Thoracic aorta (tissue), 2 donors: ENCODE data around the gene AZGP1. TPM values are rescaled to one million over a fixed set of nuclear protein-coding genes. Genes with fewer than 3 reads are reported as not detected.
A peak's percentile ranks its signal among the peaks of the same experiment; 100 is the strongest.

Experiments used
- ATAC-seq: fragments of 150-250 bp; one replicate; pipeline ENCODE4 v1.8.0; 2017; ENCODE audit warnings: low read depth; ENCODE audit not compliant: insufficient number of reproducible peaks, low FRiP score
- DNase-seq: peaks from one replicate; pipeline ENCODE4 v3.0.0-alpha.2; 2020; ENCODE audit warnings: low spot score
- H3K27ac ChIP-seq, 2 donors: fragments of 200-600 bp; sonication (generic); 1 replicate in 1 of 2; 2 replicates in 1 of 2; pipeline ENCODE4 v1.5.1; 2016; ENCODE audit warnings: mild to moderate bottlenecking in 2 of 2, moderate library complexity in 2 of 2
- H3K27me3 ChIP-seq: fragments of 200-600 bp; sonication (generic); replicated peaks from 2 replicates; pipeline ENCODE4 v1.6.0; 2016; ENCODE audit warnings: mild to moderate bottlenecking; ENCODE audit not compliant: insufficient read depth
- H3K36me3 ChIP-seq: fragments of 200-600 bp; sonication (generic); one replicate; pipeline ENCODE4 v1.5.1; 2016
- H3K4me1 ChIP-seq, 2 donors: fragments of 200-600 bp; sonication (generic); 1 replicate in 1 of 2; 2 replicates in 1 of 2; pipeline versions ENCODE4 v1.5.1 to v1.6.0; 2016; ENCODE audit warnings: low read depth in 2 of 2, mild to moderate bottlenecking in 1 of 2; ENCODE audit not compliant: control insufficient read depth in 1 of 2
- H3K4me3 ChIP-seq: fragments of 200-600 bp; sonication (generic); 2 replicates; pipeline ENCODE4 v1.5.1; 2016; ENCODE audit warnings: mild to moderate bottlenecking
- H3K9me3 ChIP-seq: fragments of 200-600 bp; sonication (generic); 2 replicates; pipeline ENCODE4 v1.5.1; 2016
- total RNA-seq, 2 donors: library from RNA; depleted of rRNA; stranded (reverse); fragments of >200 nt; gene quantifications; one replicate each; pipeline versions ENCODE4 v1.1.0 to v1.2.3, GENCODE V29; 2016
- TF ChIP-seq, protein P1 (sequence below): fragments of 200-600 bp; sonication (generic); IDR thresholded peaks from one replicate; pipeline ENCODE4 v1.5.1; 2019; ENCODE audit warnings: antibody characterized with exemption

The AZGP1 gene
- total RNA-seq, 2 donors from 2014 or later, result 2.3 TPM; not detected in 1

GRCh38 chr7:99928994-99929729 is 46.7 kb downstream of the AZGP1 start, which contains the start of gene GJC3:
Gene GJC3 (minus strand): TSS chr7:99929620. CDS start chr7:99929620, 0 bp downstream.
- Histone ChIP-seq H3K36me3 (no peaks in the 10 kb centered on the region), H3K27ac (no peak within 1 kb of the TSS), H3K27me3 (no peaks in the 10 kb centered on the region), H3K4me1 (no peaks in the 10 kb centered on the region), H3K9me3 (no peaks in the 10 kb centered on the region), H3K4me3 (peak within 1 kb of the TSS; percentile 44)
- DNase-seq (no peak), ATAC-seq (no peak)
- TF ChIP-seq, protein P1, sequence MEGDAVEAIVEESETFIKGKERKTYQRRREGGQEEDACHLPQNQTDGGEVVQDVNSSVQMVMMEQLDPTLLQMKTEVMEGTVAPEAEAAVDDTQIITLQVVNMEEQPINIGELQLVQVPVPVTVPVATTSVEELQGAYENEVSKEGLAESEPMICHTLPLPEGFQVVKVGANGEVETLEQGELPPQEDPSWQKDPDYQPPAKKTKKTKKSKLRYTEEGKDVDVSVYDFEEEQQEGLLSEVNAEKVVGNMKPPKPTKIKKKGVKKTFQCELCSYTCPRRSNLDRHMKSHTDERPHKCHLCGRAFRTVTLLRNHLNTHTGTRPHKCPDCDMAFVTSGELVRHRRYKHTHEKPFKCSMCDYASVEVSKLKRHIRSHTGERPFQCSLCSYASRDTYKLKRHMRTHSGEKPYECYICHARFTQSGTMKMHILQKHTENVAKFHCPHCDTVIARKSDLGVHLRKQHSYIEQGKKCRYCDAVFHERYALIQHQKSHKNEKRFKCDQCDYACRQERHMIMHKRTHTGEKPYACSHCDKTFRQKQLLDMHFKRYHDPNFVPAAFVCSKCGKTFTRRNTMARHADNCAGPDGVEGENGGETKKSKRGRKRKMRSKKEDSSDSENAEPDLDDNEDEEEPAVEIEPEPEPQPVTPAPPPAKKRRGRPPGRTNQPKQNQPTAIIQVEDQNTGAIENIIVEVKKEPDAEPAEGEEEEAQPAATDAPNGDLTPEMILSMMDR, result no peak

- ATAC-seq (no peak), DNase-seq (no peak)
- no peak overlapping the region for H3K27ac ChIP-seq
- no peak overlapping the region for H3K4me3 ChIP-seq
- H3K4me1 ChIP-seq, result no peaks in the 10 kb centered on the region
- H3K9me3 ChIP-seq, result no peaks in the 10 kb centered on the region
- no peaks in the 10 kb centered on the region for H3K27me3 ChIP-seq
- TF ChIP-seq, protein P1, result no peak
- H3K36me3 ChIP-seq, result no peaks in the 10 kb centered on the region
These were observed 47.6 kb downstream of the AZGP1 start for GRCh38 chr7:99928188-99928587.

DNA sequence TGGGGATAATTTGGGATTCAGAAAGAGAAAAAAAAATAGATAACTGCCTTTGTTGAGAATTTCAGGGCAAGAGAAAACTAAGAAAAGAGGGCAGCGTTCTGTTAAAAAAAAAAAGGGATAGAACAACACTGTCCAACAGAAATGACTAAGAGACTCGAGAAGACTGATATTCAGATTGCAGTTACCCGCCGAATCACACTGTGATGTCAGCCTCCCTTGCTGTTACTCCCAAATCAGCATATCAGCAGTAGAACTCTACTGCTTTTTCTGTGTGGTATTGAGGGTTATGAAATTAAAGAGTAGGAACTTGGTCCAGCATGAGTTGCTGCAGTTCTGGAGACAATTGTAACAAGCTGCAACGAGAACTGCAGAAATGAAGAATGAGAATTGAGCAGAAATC is 48.3 kb downstream of the AZGP1 start:
- Histone ChIP-seq H3K4me1 (no peaks in the 10 kb centered on the region), H3K27me3 (no peaks in the 10 kb centered on the region), H3K4me3 (no peak overlapping the region), H3K9me3 (no peaks in the 10 kb centered on the region), H3K36me3 (no peaks in the 10 kb centered on the region), H3K27ac (no peak overlapping the region)
- DNase-seq, result no peak
- TF ChIP-seq, protein P1, result no peak
- no peak for ATAC-seq

DNA sequence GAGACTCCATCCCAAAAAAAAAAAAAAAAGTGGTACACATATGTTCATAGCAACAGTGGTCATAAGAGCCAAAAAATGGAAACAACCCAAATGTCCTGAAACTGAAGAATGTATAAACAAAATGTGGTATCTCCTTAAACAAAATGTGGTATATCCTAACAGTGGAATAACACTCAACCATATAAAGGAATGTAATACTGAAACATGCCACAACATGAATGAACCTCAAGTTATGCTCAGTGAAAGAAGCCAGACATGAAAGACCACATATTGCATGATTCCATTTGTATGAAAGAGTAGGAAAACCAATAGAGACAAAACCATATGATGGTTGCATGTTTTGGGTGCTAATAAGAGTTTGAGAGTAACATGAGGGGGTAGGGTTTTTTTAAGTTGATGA is 49.5 kb downstream of the AZGP1 start:
- Histone ChIP-seq H3K4me1 (no peaks in the 10 kb centered on the region), H3K36me3 (no peaks in the 10 kb centered on the region), H3K4me3 (no peak overlapping the region), H3K27me3 (no peaks in the 10 kb centered on the region), H3K27ac (no peak overlapping the region), H3K9me3 (no peaks in the 10 kb centered on the region)
- DNase-seq (no peak), ATAC-seq (no peak)
- TF ChIP-seq, protein P1, result no peak

GRCh38 chr7:99923200-99923599 is 52.6 kb downstream of the AZGP1 start:
- DNase-seq (no peak), ATAC-seq (no peak)
- Histone ChIP-seq H3K4me3 (no peak overlapping the region), H3K27ac (no peak overlapping the region), H3K36me3 (no peaks in the 10 kb centered on the region), H3K27me3 (no peaks in the 10 kb centered on the region), H3K4me1 (peaks cover 14% of the 10 kb centered on the region in 2 donors), H3K9me3 (no peaks in the 10 kb centered on the region)
- TF ChIP-seq, protein P1, result no peak
